SK-MEL-5 (cell line): Measurements from ENCODE around the gene PAPOLG. TPM values are rescaled to one million over a fixed set of nuclear protein-coding genes. Genes with fewer than 3 reads are reported as not detected.
"Not testable (repeated sequence)": the region's sequence is repeated elsewhere in the genome, so short reads cannot be mapped to it uniquely, and the experiment has no call there.

Experiments used
- DNase-seq: peaks from one replicate; pipeline ENCODE4 v3.0.0-alpha.2; 2016; ENCODE audit warnings: low read depth, low spot score
- in situ Hi-C: cut with HindIII; loops from 2 replicates; pipeline ENCODE4 v1.10.0; 2016; ENCODE audit warnings: low sequenced_read_pairs, high pct_unique_total_duplicates, low pct_unique_long_range_greater_than_20kb
- total RNA-seq: library from RNA; depleted of rRNA; stranded (reverse); fragments of >200 nt; shearing (Covaris generic); gene quantifications from 2 replicates; pipeline ENCODE4 v1.2.3, GENCODE V29; 2014

The PAPOLG gene
- total RNA-seq, 1 experiment from 2014 or later: 18.2 TPM

- DNase-seq, in situ Hi-C loops: not testable (repeated sequence)
Measured at GRCh38 chr2:60817191-60817590, 61.1 kb downstream of the PAPOLG start.

- in situ Hi-C loops: no loop called here
- no peak for DNase-seq
Measured at GRCh38 chr2:60818272-60818671, 62.2 kb downstream of the PAPOLG start.

- DNase-seq: no peak
- in situ Hi-C loops: no loop called here
Measured at GRCh38 chr2:60819155-60819862, 63.2 kb downstream of the PAPOLG start.

GRCh38 chr2:60819936-60820335 lies 63.9 kb downstream of the PAPOLG start:
- no peak for DNase-seq
- in situ Hi-C loops: no loop called here

- in situ Hi-C loops: no loop called here
- no peak for DNase-seq
Measured at GRCh38 chr2:60820416-60821132, 64.5 kb downstream of the PAPOLG start.

- in situ Hi-C loops: no loop called here
- DNase-seq: no peak
Measured at GRCh38 chr2:60821133-60821469, 65.0 kb downstream of the PAPOLG start.

GRCh38 chr2:60821587-60822302 lies 65.7 kb downstream of the PAPOLG start:
- in situ Hi-C loops: no loop called here
- no peak for DNase-seq

GRCh38 chr2:60822987-60823386 lies 66.9 kb downstream of the PAPOLG start:
- in situ Hi-C loops: no loop called here
- DNase-seq: no peak

GRCh38 chr2:60823694-60824305 lies 67.7 kb downstream of the PAPOLG start:
- DNase-seq: no peak
- in situ Hi-C loops: no loop called here

GRCh38 chr2:60825666-60826065 lies 69.6 kb downstream of the PAPOLG start:
- in situ Hi-C loops: no loop called here
- no peak for DNase-seq

- no peak for DNase-seq
- in situ Hi-C loops: no loop called here
Measured at GRCh38 chr2:60826111-60826510, 70.0 kb downstream of the PAPOLG start.

GRCh38 chr2:60826860-60827259 lies 70.8 kb downstream of the PAPOLG start:
- DNase-seq, in situ Hi-C loops: not testable (repeated sequence)

GRCh38 chr2:60827369-60827768 lies 71.3 kb downstream of the PAPOLG start:
- in situ Hi-C loops: no loop called here
- DNase-seq: no peak

GRCh38 chr2:60830991-60831390 lies 74.9 kb downstream of the PAPOLG start:
- in situ Hi-C loops: no loop called here
- no peak for DNase-seq

- in situ Hi-C loops: no loop called here
- DNase-seq: no peak
Measured at GRCh38 chr2:60831921-60832320, 75.9 kb downstream of the PAPOLG start.

- DNase-seq: no peak
- in situ Hi-C loops: no loop called here
Measured at GRCh38 chr2:60832621-60833020, 76.6 kb downstream of the PAPOLG start.

- DNase-seq: no peak
- in situ Hi-C loops: no loop called here
Measured at GRCh38 chr2:60834270-60834717, 78.2 kb downstream of the PAPOLG start.

GRCh38 chr2:60836491-60836890 lies 80.4 kb downstream of the PAPOLG start:
- in situ Hi-C loops: no loop called here
- no peak for DNase-seq
